ENCODE results near the gene GID8.

DNA sequence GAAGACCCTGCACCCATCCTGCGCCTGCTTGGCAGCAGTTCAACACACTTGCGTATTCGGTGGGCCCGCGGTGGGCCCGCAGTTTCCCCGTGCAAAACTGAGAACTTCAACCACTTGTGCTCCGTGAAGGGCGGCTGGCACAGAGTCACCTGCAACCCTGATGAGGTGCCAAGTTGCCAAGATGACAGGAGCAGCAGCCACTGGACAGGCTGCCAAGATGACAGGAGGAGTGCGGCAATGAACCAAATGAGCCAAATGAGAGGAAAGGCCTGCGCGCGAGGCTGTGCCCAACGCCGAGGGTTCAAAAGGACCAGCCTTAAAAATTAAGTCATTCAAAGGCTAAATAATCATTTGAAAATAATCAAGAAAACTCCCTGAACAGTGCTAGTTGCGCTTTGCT is 31.7 kb upstream of the GID8 start:
- TF ChIP-seq, protein P1, sequence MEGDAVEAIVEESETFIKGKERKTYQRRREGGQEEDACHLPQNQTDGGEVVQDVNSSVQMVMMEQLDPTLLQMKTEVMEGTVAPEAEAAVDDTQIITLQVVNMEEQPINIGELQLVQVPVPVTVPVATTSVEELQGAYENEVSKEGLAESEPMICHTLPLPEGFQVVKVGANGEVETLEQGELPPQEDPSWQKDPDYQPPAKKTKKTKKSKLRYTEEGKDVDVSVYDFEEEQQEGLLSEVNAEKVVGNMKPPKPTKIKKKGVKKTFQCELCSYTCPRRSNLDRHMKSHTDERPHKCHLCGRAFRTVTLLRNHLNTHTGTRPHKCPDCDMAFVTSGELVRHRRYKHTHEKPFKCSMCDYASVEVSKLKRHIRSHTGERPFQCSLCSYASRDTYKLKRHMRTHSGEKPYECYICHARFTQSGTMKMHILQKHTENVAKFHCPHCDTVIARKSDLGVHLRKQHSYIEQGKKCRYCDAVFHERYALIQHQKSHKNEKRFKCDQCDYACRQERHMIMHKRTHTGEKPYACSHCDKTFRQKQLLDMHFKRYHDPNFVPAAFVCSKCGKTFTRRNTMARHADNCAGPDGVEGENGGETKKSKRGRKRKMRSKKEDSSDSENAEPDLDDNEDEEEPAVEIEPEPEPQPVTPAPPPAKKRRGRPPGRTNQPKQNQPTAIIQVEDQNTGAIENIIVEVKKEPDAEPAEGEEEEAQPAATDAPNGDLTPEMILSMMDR (IDR thresholded peaks at IDR 0.05) = no peak
- no peak for TF ChIP-seq POLR2A (IDR thresholded peaks at IDR 0.05)

Data from adrenal gland (tissue), 5 donors.